HAP-1 (cell line): ENCODE measurements around the gene FSIP1.

Experiments used
- DNase-seq, 2 experiments: peaks; one replicate each; pipeline ENCODE4 v3.0.0-alpha.2; 2016 to 2020; ENCODE audit warnings: low spot score in 2 of 2
- H3K27me3 ChIP-seq: fragments of 250-450 bp; sonication (Bioruptor Pico); 2 replicates; pipeline ENCODE4 v1.5.1; 2020; ENCODE audit warnings: low read depth, mild to moderate bottlenecking, moderate library complexity
- H3K36me3 ChIP-seq: fragments of 250-450 bp; sonication (Bioruptor Pico); replicated peaks from 2 replicates; pipeline ENCODE4 v1.5.1; 2020; ENCODE audit warnings: mild to moderate bottlenecking
- H3K4me1 ChIP-seq: fragments of 250-450 bp; sonication (Bioruptor Pico); 2 replicates; pipeline ENCODE4 v1.5.1; 2020; ENCODE audit warnings: mild to moderate bottlenecking
- H3K4me3 ChIP-seq: fragments of 250-450 bp; sonication (Bioruptor Pico); 2 replicates; pipeline ENCODE4 v1.5.1; 2020; ENCODE audit warnings: mild to moderate bottlenecking, moderate library complexity
- H3K9me3 ChIP-seq: fragments of 250-450 bp; sonication (Bioruptor Pico); 2 replicates; pipeline ENCODE4 v1.5.1; 2020; ENCODE audit warnings: mild to moderate bottlenecking, moderate library complexity
- in situ Hi-C: fragments of 300-500 bp; cut with MboI; formaldehyde crosslinking; loops from 3 replicates; pipeline ENCODE4 v1.14.3; 2020; ENCODE audit warnings: low sequenced_read_pairs, inconsistent platforms, mixed read lengths

Gene FSIP1

GRCh38 chr15:39554746-39555387, 227.8 kb downstream of the FSIP1 start:
- DNase-seq: no peak
- H3K4me3 ChIP-seq: no peak overlapping the region
- H3K36me3 ChIP-seq: no peaks in the 10 kb centered on the region
- no peaks in the 10 kb centered on the region for H3K9me3 ChIP-seq
- H3K4me1 ChIP-seq: no peaks in the 10 kb centered on the region
- in situ Hi-C loops: no loop called here
- H3K27me3 ChIP-seq: no peaks in the 10 kb centered on the region; the same call in 1 of the 2 replicates

- Histone ChIP-seq H3K9me3 (no peaks in the 10 kb centered on the region), H3K4me3 (no peak overlapping the region), H3K27me3 (no peaks in the 10 kb centered on the region; the same call in 1 of the 2 replicates), H3K36me3 (no peaks in the 10 kb centered on the region), H3K4me1 (no peaks in the 10 kb centered on the region)
- in situ Hi-C loops: no loop called here
- no peak for DNase-seq
These were observed 228.5 kb downstream of the FSIP1 start for GRCh38 chr15:39553947-39554693.

GRCh38 chr15:39552556-39552955, 230.1 kb downstream of the FSIP1 start:
- H3K27me3 ChIP-seq: no peaks in the 10 kb centered on the region; the same call in 1 of the 2 replicates
- H3K9me3 ChIP-seq: no peaks in the 10 kb centered on the region
- no peak for DNase-seq
- in situ Hi-C loops: no loop called here
- H3K4me3 ChIP-seq: no peak overlapping the region
- H3K4me1 ChIP-seq: no peaks in the 10 kb centered on the region
- no peaks in the 10 kb centered on the region for H3K36me3 ChIP-seq

- H3K27me3 ChIP-seq: no peaks in the 10 kb centered on the region; the same call in 1 of the 2 replicates
- DNase-seq: no peak
- H3K36me3 ChIP-seq: no peaks in the 10 kb centered on the region
- H3K4me3 ChIP-seq: no peak overlapping the region
- H3K9me3 ChIP-seq: no peaks in the 10 kb centered on the region
- in situ Hi-C loops: no loop called here
- H3K4me1 ChIP-seq: no peaks in the 10 kb centered on the region
These were observed 231.2 kb downstream of the FSIP1 start for GRCh38 chr15:39551476-39551875.
